ENCODE measurements around the gene NOS1. TPM values are rescaled to one million over a fixed set of nuclear protein-coding genes. Genes with fewer than 3 reads are reported as not detected.
A peak's percentile ranks its signal among the peaks of the same experiment; 100 is the strongest.

Gene NOS1
- total RNA-seq, 1 experiment from 2014 or later, result 0.35 TPM

GRCh38 chr12:117292688-117293087, 68.7 kb downstream of the NOS1 start:
- Histone ChIP-seq H3K36me3 (replicated peaks; ENCODE audit: control insufficient read depth, insufficient read depth, low read length) (no peaks in the 10 kb centered on the region), H3K27me3 (ENCODE audit: control insufficient read depth, insufficient read depth, low read length) (no peaks in the 10 kb centered on the region), H3K4me3 (ENCODE audit: insufficient read depth, low read depth, low read length) (no peak overlapping the region)
- no peak for DNase-seq

- Histone ChIP-seq H3K36me3 (replicated peaks; ENCODE audit: control insufficient read depth, insufficient read depth, low read length) (no peaks in the 10 kb centered on the region), H3K4me3 (ENCODE audit: insufficient read depth, low read depth, low read length) (no peak overlapping the region), H3K27me3 (ENCODE audit: control insufficient read depth, insufficient read depth, low read length) (no peaks in the 10 kb centered on the region)
- no peak for DNase-seq
These were observed 77.3 kb downstream of the NOS1 start for GRCh38 chr12:117284140-117284539.

GRCh38 chr12:117282490-117282889, 78.9 kb downstream of the NOS1 start:
- Histone ChIP-seq H3K36me3 (replicated peaks; ENCODE audit: control insufficient read depth, insufficient read depth, low read length) (no peaks in the 10 kb centered on the region), H3K27me3 (ENCODE audit: control insufficient read depth, insufficient read depth, low read length) (no peaks in the 10 kb centered on the region; the same call in 1 of the 2 replicates), H3K4me3 (ENCODE audit: insufficient read depth, low read depth, low read length) (no peak overlapping the region)
- DNase-seq, result no peak

- H3K4me3 ChIP-seq (ENCODE audit: insufficient read depth, low read depth, low read length), result no peak overlapping the region
- H3K27me3 ChIP-seq (ENCODE audit: control insufficient read depth, insufficient read depth, low read length), result no peaks in the 10 kb centered on the region; the same call in 1 of the 2 replicates
- DNase-seq, result no peak
- H3K36me3 ChIP-seq (replicated peaks; ENCODE audit: control insufficient read depth, insufficient read depth, low read length), result no peaks in the 10 kb centered on the region
These were observed 81.3 kb downstream of the NOS1 start for GRCh38 chr12:117280019-117280680.

GRCh38 chr12:117279606-117280005, 81.8 kb downstream of the NOS1 start:
- no peaks in the 10 kb centered on the region; the same call in 1 of the 2 replicates for H3K27me3 ChIP-seq (ENCODE audit: control insufficient read depth, insufficient read depth, low read length)
- H3K36me3 ChIP-seq (replicated peaks; ENCODE audit: control insufficient read depth, insufficient read depth, low read length), result no peaks in the 10 kb centered on the region
- no peak overlapping the region for H3K4me3 ChIP-seq (ENCODE audit: insufficient read depth, low read depth, low read length)
- peak; percentile 89 for DNase-seq

- DNase-seq, result peak; percentile 40
- H3K36me3 ChIP-seq (replicated peaks; ENCODE audit: control insufficient read depth, insufficient read depth, low read length), result no peaks in the 10 kb centered on the region
These were observed 83.6 kb downstream of the NOS1 start for GRCh38 chr12:117277875-117278274.

GRCh38 chr12:117273091-117273490, 88.3 kb downstream of the NOS1 start:
- Histone ChIP-seq H3K27me3 (ENCODE audit: control insufficient read depth, insufficient read depth, low read length) (no peaks in the 10 kb centered on the region), H3K4me3 (ENCODE audit: insufficient read depth, low read depth, low read length) (no peak overlapping the region), H3K36me3 (replicated peaks; ENCODE audit: control insufficient read depth, insufficient read depth, low read length) (no peaks in the 10 kb centered on the region)
- no peak for DNase-seq

More at GRCh38 chr12:117277875-117278274, 83.6 kb downstream of the NOS1 start:
- H3K27me3 ChIP-seq (ENCODE audit: control insufficient read depth, insufficient read depth, low read length), result no peaks in the 10 kb centered on the region; the same call in 1 of the 2 replicates
- H3K4me3 ChIP-seq (ENCODE audit: insufficient read depth, low read depth, low read length), result no peak overlapping the region

- no peak overlapping the region for H3K4me3 ChIP-seq (ENCODE audit: insufficient read depth, low read depth, low read length)
- no peak for DNase-seq
- no peaks in the 10 kb centered on the region for H3K36me3 ChIP-seq (replicated peaks; ENCODE audit: control insufficient read depth, insufficient read depth, low read length)
- H3K27me3 ChIP-seq (ENCODE audit: control insufficient read depth, insufficient read depth, low read length), result no peaks in the 10 kb centered on the region
These were observed 88.7 kb downstream of the NOS1 start for GRCh38 chr12:117272690-117273089.

- Histone ChIP-seq H3K27me3 (ENCODE audit: control insufficient read depth, insufficient read depth, low read length) (no peaks in the 10 kb centered on the region), H3K36me3 (replicated peaks; ENCODE audit: control insufficient read depth, insufficient read depth, low read length) (no peaks in the 10 kb centered on the region), H3K4me3 (ENCODE audit: insufficient read depth, low read depth, low read length) (no peak overlapping the region)
- no peak for DNase-seq
These were observed 98.7 kb downstream of the NOS1 start for GRCh38 chr12:117262749-117263148.

GRCh38 chr12:117261247-117261646, 100.2 kb downstream of the NOS1 start:
- no peaks in the 10 kb centered on the region for H3K27me3 ChIP-seq (ENCODE audit: control insufficient read depth, insufficient read depth, low read length)
- no peak for DNase-seq
- no peaks in the 10 kb centered on the region for H3K36me3 ChIP-seq (replicated peaks; ENCODE audit: control insufficient read depth, insufficient read depth, low read length)
- no peak overlapping the region for H3K4me3 ChIP-seq (ENCODE audit: insufficient read depth, low read depth, low read length)

GRCh38 chr12:117255386-117255785, 106.0 kb downstream of the NOS1 start:
- Histone ChIP-seq H3K27me3 (ENCODE audit: control insufficient read depth, insufficient read depth, low read length) (no peaks in the 10 kb centered on the region), H3K4me3 (ENCODE audit: insufficient read depth, low read depth, low read length) (no peak overlapping the region), H3K36me3 (replicated peaks; ENCODE audit: control insufficient read depth, insufficient read depth, low read length) (no peaks in the 10 kb centered on the region)
- DNase-seq, result no peak

GRCh38 chr12:117243488-117243887, 117.9 kb downstream of the NOS1 start:
- Histone ChIP-seq H3K27me3 (ENCODE audit: control insufficient read depth, insufficient read depth, low read length) (no peaks in the 10 kb centered on the region), H3K36me3 (replicated peaks; ENCODE audit: control insufficient read depth, insufficient read depth, low read length) (no peaks in the 10 kb centered on the region), H3K4me3 (ENCODE audit: insufficient read depth, low read depth, low read length) (no peak overlapping the region)
- no peak for DNase-seq

GRCh38 chr12:117241697-117242096, 119.7 kb downstream of the NOS1 start:
- DNase-seq, result no peak
- H3K36me3 ChIP-seq (replicated peaks; ENCODE audit: control insufficient read depth, insufficient read depth, low read length), result no peaks in the 10 kb centered on the region
- no peaks in the 10 kb centered on the region for H3K27me3 ChIP-seq (ENCODE audit: control insufficient read depth, insufficient read depth, low read length)
- no peak overlapping the region for H3K4me3 ChIP-seq (ENCODE audit: insufficient read depth, low read depth, low read length)

GRCh38 chr12:117240081-117240755, 121.2 kb downstream of the NOS1 start:
- DNase-seq, result no peak
- Histone ChIP-seq H3K4me3 (ENCODE audit: insufficient read depth, low read depth, low read length) (no peak overlapping the region), H3K27me3 (ENCODE audit: control insufficient read depth, insufficient read depth, low read length) (no peaks in the 10 kb centered on the region), H3K36me3 (replicated peaks; ENCODE audit: control insufficient read depth, insufficient read depth, low read length) (no peaks in the 10 kb centered on the region)

- no peaks in the 10 kb centered on the region for H3K36me3 ChIP-seq (replicated peaks; ENCODE audit: control insufficient read depth, insufficient read depth, low read length)
- peak; percentile 85 for DNase-seq
- H3K4me3 ChIP-seq (ENCODE audit: insufficient read depth, low read depth, low read length), result no peak overlapping the region
- H3K27me3 ChIP-seq (ENCODE audit: control insufficient read depth, insufficient read depth, low read length), result no peaks in the 10 kb centered on the region
These were observed 124.9 kb downstream of the NOS1 start for GRCh38 chr12:117236456-117237001.
